ENCODE results near the gene TNFSF13B. TPM values are rescaled to one million over a fixed set of nuclear protein-coding genes. Genes with fewer than 3 reads are reported as not detected.

Gene TNFSF13B
- total and polyA plus RNA-seq, 4 donors, result 1.8 to 11.6 (median 4.6) TPM

DNA sequence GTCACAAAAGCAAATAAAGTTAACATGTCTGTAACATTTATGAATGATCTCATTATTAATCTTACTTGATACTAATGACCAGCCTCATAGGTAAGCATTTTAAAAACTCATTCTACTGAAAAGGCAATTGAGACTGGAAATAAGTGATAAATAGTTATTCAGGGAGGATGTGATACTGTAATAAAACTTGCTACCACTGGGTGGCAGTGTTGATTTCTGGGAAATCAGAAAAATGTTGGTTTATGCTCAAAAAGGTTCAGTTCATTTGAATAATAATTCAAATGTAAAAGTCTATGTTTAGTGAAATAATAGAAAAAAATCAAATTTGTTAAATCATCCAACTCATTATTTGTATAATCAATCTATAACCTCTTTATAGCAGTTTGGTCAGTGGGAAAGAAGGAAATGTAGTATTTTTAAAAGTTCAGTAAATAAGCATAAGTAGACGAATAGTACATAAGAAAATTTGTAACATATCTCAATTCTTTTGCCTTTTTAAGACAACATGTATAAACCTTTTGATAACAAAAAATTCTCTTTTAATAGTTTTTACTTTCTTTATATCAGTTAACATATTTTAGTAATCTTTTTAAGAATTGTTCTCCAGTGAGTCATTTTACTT lies 41.8 kb upstream of the TNFSF13B start:
- TF ChIP-seq FOXA1 (IDR thresholded peaks at IDR 0.05) (no peak), RAD21 (IDR thresholded peaks at IDR 0.05) (peak; percentile 79 to 87)
- TF ChIP-seq, protein P1, sequence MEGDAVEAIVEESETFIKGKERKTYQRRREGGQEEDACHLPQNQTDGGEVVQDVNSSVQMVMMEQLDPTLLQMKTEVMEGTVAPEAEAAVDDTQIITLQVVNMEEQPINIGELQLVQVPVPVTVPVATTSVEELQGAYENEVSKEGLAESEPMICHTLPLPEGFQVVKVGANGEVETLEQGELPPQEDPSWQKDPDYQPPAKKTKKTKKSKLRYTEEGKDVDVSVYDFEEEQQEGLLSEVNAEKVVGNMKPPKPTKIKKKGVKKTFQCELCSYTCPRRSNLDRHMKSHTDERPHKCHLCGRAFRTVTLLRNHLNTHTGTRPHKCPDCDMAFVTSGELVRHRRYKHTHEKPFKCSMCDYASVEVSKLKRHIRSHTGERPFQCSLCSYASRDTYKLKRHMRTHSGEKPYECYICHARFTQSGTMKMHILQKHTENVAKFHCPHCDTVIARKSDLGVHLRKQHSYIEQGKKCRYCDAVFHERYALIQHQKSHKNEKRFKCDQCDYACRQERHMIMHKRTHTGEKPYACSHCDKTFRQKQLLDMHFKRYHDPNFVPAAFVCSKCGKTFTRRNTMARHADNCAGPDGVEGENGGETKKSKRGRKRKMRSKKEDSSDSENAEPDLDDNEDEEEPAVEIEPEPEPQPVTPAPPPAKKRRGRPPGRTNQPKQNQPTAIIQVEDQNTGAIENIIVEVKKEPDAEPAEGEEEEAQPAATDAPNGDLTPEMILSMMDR (IDR thresholded peaks at IDR 0.05; ENCODE audit: low read depth, low read length, missing input control), result peak; percentile 68
- Histone ChIP-seq H3K9me3 (ENCODE audit: control insufficient read depth in 4 of 4, low read length in 3 of 4) (no peaks in the 10 kb centered on the region), H3K27me3 (ENCODE audit: control insufficient read depth in 4 of 4, insufficient read depth in 4 of 4, low read length in 3 of 4) (no peaks in the 10 kb centered on the region), H3K9ac (ENCODE audit: low read depth in 1 of 2, low read length in 2 of 2) (no peak overlapping the region), H3K4me1 (ENCODE audit: control insufficient read depth in 4 of 4, insufficient read depth in 4 of 4, low read length in 3 of 4) (peaks cover 0 to 32% (median 10%) of the 10 kb centered on the region in 4 donors), H3K27ac (ENCODE audit: low read depth in 1 of 2, low read length in 2 of 2) (no peak overlapping the region), H3K36me3 (ENCODE audit: control insufficient read depth in 4 of 4, insufficient read depth in 3 of 4, low read depth in 1 of 4, low read length in 3 of 4) (peaks cover 0 to 3% (median 0%) of the 10 kb centered on the region in 4 donors), H3K4me3 (ENCODE audit: low read depth in 1 of 3, low read length in 3 of 3) (no peak overlapping the region)
- DNase-seq (ENCODE audit: low spot score), result no peak
- WGBS, result 88% methylated on average over 1 of the region's 1 CpG

DNA sequence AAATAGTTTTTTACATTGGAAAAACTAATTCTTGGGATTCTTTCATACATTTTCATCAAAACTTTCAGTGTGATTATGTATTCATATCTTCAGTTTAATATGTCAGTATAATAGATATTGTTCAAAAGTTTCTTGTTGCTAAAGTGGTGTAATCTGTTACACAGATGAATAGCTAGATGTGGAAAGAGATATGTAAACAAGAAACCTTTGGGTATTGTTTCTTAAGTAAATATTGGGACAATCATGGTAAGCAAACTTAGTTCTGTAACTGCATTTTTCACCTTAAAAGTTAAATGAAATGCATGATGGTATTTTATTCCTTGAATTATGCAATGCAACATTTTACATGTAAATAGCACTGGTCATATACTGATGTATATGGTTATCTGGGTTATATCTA lies 39.1 kb upstream of the TNFSF13B start:
- Histone ChIP-seq H3K9me3 (ENCODE audit: control insufficient read depth in 4 of 4, low read length in 3 of 4) (no peaks in the 10 kb centered on the region), H3K4me3 (ENCODE audit: low read depth in 1 of 3, low read length in 3 of 3) (no peak overlapping the region), H3K36me3 (ENCODE audit: control insufficient read depth in 4 of 4, insufficient read depth in 3 of 4, low read depth in 1 of 4, low read length in 3 of 4) (peaks cover 0 to 3% (median 0%) of the 10 kb centered on the region in 4 donors), H3K4me1 (ENCODE audit: control insufficient read depth in 4 of 4, insufficient read depth in 4 of 4, low read length in 3 of 4) (peaks cover 0 to 29% (median 8%) of the 10 kb centered on the region in 4 donors), H3K27me3 (ENCODE audit: control insufficient read depth in 4 of 4, insufficient read depth in 4 of 4, low read length in 3 of 4) (no peaks in the 10 kb centered on the region), H3K27ac (ENCODE audit: low read depth in 1 of 2, low read length in 2 of 2) (no peak overlapping the region), H3K9ac (ENCODE audit: low read depth in 1 of 2, low read length in 2 of 2) (no peak overlapping the region)
- TF ChIP-seq, protein P2, sequence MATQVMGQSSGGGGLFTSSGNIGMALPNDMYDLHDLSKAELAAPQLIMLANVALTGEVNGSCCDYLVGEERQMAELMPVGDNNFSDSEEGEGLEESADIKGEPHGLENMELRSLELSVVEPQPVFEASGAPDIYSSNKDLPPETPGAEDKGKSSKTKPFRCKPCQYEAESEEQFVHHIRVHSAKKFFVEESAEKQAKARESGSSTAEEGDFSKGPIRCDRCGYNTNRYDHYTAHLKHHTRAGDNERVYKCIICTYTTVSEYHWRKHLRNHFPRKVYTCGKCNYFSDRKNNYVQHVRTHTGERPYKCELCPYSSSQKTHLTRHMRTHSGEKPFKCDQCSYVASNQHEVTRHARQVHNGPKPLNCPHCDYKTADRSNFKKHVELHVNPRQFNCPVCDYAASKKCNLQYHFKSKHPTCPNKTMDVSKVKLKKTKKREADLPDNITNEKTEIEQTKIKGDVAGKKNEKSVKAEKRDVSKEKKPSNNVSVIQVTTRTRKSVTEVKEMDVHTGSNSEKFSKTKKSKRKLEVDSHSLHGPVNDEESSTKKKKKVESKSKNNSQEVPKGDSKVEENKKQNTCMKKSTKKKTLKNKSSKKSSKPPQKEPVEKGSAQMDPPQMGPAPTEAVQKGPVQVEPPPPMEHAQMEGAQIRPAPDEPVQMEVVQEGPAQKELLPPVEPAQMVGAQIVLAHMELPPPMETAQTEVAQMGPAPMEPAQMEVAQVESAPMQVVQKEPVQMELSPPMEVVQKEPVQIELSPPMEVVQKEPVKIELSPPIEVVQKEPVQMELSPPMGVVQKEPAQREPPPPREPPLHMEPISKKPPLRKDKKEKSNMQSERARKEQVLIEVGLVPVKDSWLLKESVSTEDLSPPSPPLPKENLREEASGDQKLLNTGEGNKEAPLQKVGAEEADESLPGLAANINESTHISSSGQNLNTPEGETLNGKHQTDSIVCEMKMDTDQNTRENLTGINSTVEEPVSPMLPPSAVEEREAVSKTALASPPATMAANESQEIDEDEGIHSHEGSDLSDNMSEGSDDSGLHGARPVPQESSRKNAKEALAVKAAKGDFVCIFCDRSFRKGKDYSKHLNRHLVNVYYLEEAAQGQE (IDR thresholded peaks at IDR 0.05), result no peak
- TF ChIP-seq FOXA1 (IDR thresholded peaks at IDR 0.05) (peak; percentile 97), EGR1 (IDR thresholded peaks at IDR 0.05; ENCODE audit: low read depth in 2 of 2) (no peak), GABPA (IDR thresholded peaks at IDR 0.05 in 1 of 2, conservative IDR thresholded peaks at IDR 0.05 in 1 of 2) (no peak), SP1 (IDR thresholded peaks at IDR 0.05) (no peak), JUND (IDR thresholded peaks at IDR 0.05) (peak in 1 of 2 donors; percentile 15), FOXA2 (IDR thresholded peaks at IDR 0.05) (peak; percentile 99), NR2F2 (IDR thresholded peaks at IDR 0.05) (no peak), RAD21 (IDR thresholded peaks at IDR 0.05) (no peak), RXRA (IDR thresholded peaks at IDR 0.05) (no peak), TAF1 (conservative IDR thresholded peaks at IDR 0.05) (no peak)
- TF ChIP-seq, protein P3, sequence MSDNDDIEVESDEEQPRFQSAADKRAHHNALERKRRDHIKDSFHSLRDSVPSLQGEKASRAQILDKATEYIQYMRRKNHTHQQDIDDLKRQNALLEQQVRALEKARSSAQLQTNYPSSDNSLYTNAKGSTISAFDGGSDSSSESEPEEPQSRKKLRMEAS (IDR thresholded peaks at IDR 0.05), result no peak
- TF ChIP-seq, protein P4, sequence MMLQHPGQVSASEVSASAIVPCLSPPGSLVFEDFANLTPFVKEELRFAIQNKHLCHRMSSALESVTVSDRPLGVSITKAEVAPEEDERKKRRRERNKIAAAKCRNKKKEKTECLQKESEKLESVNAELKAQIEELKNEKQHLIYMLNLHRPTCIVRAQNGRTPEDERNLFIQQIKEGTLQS (IDR thresholded peaks at IDR 0.05), result no peak
- TF ChIP-seq, protein P5, sequence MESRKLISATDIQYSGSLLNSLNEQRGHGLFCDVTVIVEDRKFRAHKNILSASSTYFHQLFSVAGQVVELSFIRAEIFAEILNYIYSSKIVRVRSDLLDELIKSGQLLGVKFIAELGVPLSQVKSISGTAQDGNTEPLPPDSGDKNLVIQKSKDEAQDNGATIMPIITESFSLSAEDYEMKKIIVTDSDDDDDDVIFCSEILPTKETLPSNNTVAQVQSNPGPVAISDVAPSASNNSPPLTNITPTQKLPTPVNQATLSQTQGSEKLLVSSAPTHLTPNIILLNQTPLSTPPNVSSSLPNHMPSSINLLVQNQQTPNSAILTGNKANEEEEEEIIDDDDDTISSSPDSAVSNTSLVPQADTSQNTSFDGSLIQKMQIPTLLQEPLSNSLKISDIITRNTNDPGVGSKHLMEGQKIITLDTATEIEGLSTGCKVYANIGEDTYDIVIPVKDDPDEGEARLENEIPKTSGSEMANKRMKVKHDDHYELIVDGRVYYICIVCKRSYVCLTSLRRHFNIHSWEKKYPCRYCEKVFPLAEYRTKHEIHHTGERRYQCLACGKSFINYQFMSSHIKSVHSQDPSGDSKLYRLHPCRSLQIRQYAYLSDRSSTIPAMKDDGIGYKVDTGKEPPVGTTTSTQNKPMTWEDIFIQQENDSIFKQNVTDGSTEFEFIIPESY (IDR thresholded peaks at IDR 0.05), result no peak
- TF ChIP-seq, protein P1 (IDR thresholded peaks at IDR 0.05; ENCODE audit: low read depth, low read length, missing input control), result no peak
- DNase-seq (ENCODE audit: low spot score), result no peak

Data from liver (tissue), 9 donors.